ENCODE data around the gene SERPINA5. TPM values are rescaled to one million over a fixed set of nuclear protein-coding genes. Genes with fewer than 3 reads are reported as not detected.
A peak's percentile ranks its signal among the peaks of the same experiment; 100 is the strongest.
"Not testable (repeated sequence)": the region's sequence is repeated elsewhere in the genome, so short reads cannot be mapped to it uniquely, and the experiment has no call there.

Gene SERPINA5
- total RNA-seq, 1 donor: 0.36 TPM

GRCh38 chr14:94574336-94574735 lies 6.9 kb upstream of the SERPINA5 start:
- H3K4me1 ChIP-seq (ENCODE audit: insufficient read depth, low read length): peaks cover 30% of the 10 kb centered on the region
- no peak overlapping the region for H3K4me2 ChIP-seq (ENCODE audit: insufficient read depth, low read length)
- H3K4me3 ChIP-seq (ENCODE audit: insufficient read depth, low read length): no peak overlapping the region
- no peaks in the 10 kb centered on the region for H3K79me2 ChIP-seq (ENCODE audit: insufficient read depth, low read length)
- no peaks in the 10 kb centered on the region for H3K36me3 ChIP-seq (ENCODE audit: insufficient read depth, low read length)
- no peak for DNase-seq (ENCODE audit: insufficient read length, low spot score, missing footprints)
- TF ChIP-seq CTCF (IDR thresholded peaks at IDR 0.05; ENCODE audit: extremely low read depth, low read depth, low read length): no peak
- no peaks in the 10 kb centered on the region for H3K27me3 ChIP-seq (ENCODE audit: insufficient read depth, low read length)
- H2AFZ ChIP-seq (ENCODE audit: low read length): no peak overlapping the region
- no peaks in the 10 kb centered on the region for H3K9me3 ChIP-seq (ENCODE audit: low read depth, low read length)
- H3K27ac ChIP-seq (ENCODE audit: low read depth, low read length): no peak overlapping the region
- no peaks in the 10 kb centered on the region for H4K20me1 ChIP-seq (ENCODE audit: insufficient read depth, low read length)

- Histone ChIP-seq H3K27me3 (ENCODE audit: insufficient read depth, low read length) (no peaks in the 10 kb centered on the region), H3K36me3 (ENCODE audit: insufficient read depth, low read length) (no peaks in the 10 kb centered on the region), H3K4me1 (ENCODE audit: insufficient read depth, low read length) (peaks cover 34% of the 10 kb centered on the region), H2AFZ (ENCODE audit: low read length) (no peak overlapping the region), H4K20me1 (ENCODE audit: insufficient read depth, low read length) (no peaks in the 10 kb centered on the region), H3K9me3 (ENCODE audit: low read depth, low read length) (no peaks in the 10 kb centered on the region), H3K4me3 (ENCODE audit: insufficient read depth, low read length) (no peak overlapping the region), H3K79me2 (ENCODE audit: insufficient read depth, low read length) (no peaks in the 10 kb centered on the region), H3K4me2 (ENCODE audit: insufficient read depth, low read length) (peak overlapping the region; percentile 20), H3K27ac (ENCODE audit: low read depth, low read length) (peak overlapping the region; percentile 48)
- DNase-seq (ENCODE audit: insufficient read length, low spot score, missing footprints): peak; percentile 87
- TF ChIP-seq CTCF (IDR thresholded peaks at IDR 0.05; ENCODE audit: extremely low read depth, low read depth, low read length): no peak
These were observed 5.3 kb upstream of the SERPINA5 start for GRCh38 chr14:94575730-94576585.

GRCh38 chr14:94577472-94577871 lies 3.8 kb upstream of the SERPINA5 start:
- not testable (repeated sequence) for H4K20me1 ChIP-seq (ENCODE audit: insufficient read depth, low read length); H3K27me3 ChIP-seq (ENCODE audit: insufficient read depth, low read length); H3K4me2 ChIP-seq (ENCODE audit: insufficient read depth, low read length); H3K36me3 ChIP-seq (ENCODE audit: insufficient read depth, low read length); H3K9me3 ChIP-seq (ENCODE audit: low read depth, low read length); H3K4me3 ChIP-seq (ENCODE audit: insufficient read depth, low read length); H2AFZ ChIP-seq (ENCODE audit: low read length); H3K27ac ChIP-seq (ENCODE audit: low read depth, low read length); DNase-seq (ENCODE audit: insufficient read length, low spot score, missing footprints); H3K79me2 ChIP-seq (ENCODE audit: insufficient read depth, low read length)
- H3K4me1 ChIP-seq (ENCODE audit: insufficient read depth, low read length): peaks cover 23% of the 10 kb centered on the region

GRCh38 chr14:94578712-94579111 lies 2.5 kb upstream of the SERPINA5 start:
- no peak for DNase-seq (ENCODE audit: insufficient read length, low spot score, missing footprints)
- no peaks in the 10 kb centered on the region for H3K27me3 ChIP-seq (ENCODE audit: insufficient read depth, low read length)
- H3K9me3 ChIP-seq (ENCODE audit: low read depth, low read length): no peaks in the 10 kb centered on the region
- peaks cover 23% of the 10 kb centered on the region for H3K4me1 ChIP-seq (ENCODE audit: insufficient read depth, low read length)
- no peak overlapping the region for H3K4me3 ChIP-seq (ENCODE audit: insufficient read depth, low read length)
- no peak overlapping the region for H2AFZ ChIP-seq (ENCODE audit: low read length)
- H3K36me3 ChIP-seq (ENCODE audit: insufficient read depth, low read length): no peaks in the 10 kb centered on the region
- H3K79me2 ChIP-seq (ENCODE audit: insufficient read depth, low read length): no peaks in the 10 kb centered on the region
- H3K4me2 ChIP-seq (ENCODE audit: insufficient read depth, low read length): no peak overlapping the region
- no peak overlapping the region for H3K27ac ChIP-seq (ENCODE audit: low read depth, low read length)
- H4K20me1 ChIP-seq (ENCODE audit: insufficient read depth, low read length): no peaks in the 10 kb centered on the region
- TF ChIP-seq CTCF (IDR thresholded peaks at IDR 0.05; ENCODE audit: extremely low read depth, low read depth, low read length): no peak
